ENCODE measurements around the gene CASZ1.

Gene CASZ1, protein sequence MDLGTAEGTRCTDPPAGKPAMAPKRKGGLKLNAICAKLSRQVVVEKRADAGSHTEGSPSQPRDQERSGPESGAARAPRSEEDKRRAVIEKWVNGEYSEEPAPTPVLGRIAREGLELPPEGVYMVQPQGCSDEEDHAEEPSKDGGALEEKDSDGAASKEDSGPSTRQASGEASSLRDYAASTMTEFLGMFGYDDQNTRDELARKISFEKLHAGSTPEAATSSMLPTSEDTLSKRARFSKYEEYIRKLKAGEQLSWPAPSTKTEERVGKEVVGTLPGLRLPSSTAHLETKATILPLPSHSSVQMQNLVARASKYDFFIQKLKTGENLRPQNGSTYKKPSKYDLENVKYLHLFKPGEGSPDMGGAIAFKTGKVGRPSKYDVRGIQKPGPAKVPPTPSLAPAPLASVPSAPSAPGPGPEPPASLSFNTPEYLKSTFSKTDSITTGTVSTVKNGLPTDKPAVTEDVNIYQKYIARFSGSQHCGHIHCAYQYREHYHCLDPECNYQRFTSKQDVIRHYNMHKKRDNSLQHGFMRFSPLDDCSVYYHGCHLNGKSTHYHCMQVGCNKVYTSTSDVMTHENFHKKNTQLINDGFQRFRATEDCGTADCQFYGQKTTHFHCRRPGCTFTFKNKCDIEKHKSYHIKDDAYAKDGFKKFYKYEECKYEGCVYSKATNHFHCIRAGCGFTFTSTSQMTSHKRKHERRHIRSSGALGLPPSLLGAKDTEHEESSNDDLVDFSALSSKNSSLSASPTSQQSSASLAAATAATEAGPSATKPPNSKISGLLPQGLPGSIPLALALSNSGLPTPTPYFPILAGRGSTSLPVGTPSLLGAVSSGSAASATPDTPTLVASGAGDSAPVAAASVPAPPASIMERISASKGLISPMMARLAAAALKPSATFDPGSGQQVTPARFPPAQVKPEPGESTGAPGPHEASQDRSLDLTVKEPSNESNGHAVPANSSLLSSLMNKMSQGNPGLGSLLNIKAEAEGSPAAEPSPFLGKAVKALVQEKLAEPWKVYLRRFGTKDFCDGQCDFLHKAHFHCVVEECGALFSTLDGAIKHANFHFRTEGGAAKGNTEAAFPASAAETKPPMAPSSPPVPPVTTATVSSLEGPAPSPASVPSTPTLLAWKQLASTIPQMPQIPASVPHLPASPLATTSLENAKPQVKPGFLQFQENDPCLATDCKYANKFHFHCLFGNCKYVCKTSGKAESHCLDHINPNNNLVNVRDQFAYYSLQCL (N-terminal part only)

DNA sequence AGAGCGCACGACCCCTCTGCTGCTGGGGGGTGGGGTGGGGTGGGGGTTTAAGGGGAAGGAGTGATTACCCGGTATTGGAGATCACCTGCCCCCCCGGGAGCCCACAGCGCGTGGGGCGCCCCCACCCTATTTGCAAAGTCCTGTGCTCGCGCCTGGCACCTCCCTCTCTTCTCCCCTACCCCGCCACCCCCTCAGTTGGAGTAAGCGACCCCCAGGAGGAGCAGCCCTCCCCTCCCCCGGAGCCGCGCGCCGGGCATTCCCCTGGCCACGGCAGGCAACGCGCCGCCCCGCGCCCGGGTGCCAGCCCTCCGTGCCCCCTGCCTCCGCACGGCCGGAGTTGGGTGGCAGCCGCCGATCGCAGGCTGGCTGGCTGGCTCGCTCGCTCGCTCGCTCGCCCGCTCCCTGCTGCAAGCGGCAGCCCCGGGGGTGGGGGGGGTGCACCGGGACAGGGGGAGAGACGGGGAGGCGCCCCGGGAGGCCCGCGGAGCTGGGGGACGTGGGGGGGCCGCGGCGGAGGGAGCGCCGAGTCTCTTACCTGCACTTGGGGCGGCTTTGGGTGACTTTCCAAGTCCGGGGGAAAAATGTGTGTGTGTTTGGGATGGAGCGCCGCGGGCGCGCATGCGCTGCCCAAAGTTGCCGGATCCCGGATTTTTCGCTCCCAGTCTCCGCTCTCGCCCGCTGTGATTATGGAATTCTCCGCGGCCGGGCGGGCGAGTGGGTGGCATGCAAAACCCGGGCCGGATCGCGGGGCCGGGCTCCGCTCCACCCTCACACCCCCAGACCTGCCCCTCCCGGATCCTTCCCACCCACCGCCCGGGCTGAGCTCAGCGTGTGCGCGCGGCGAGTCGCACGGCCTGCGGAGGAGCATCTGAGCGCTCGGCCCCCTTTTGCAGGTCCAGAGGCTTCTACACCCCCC is at the start of gene CASZ1:
Gene CASZ1, minus strand, starts transcription at position 618 of the 916 bp plus-strand sequence. CDS start 102,757 bp downstream, outside the sequence.
- Histone ChIP-seq H3K27ac (ENCODE audit: low read length) (no peak within 1 kb of the TSS), H3K4me1 (ENCODE audit: insufficient read depth, low read length) (peaks cover 15% of the 10 kb centered on the region), H3K9ac (ENCODE audit: low read depth, low read length) (no peak within 1 kb of the TSS), H3K4me3 (ENCODE audit: low read length) (peak within 1 kb of the TSS; percentile 69; the same call in 1 of the 2 replicates), H3K27me3 (ENCODE audit: insufficient read depth, low read length) (peaks cover 71% of the 10 kb centered on the region), H3K9me3 (ENCODE audit: insufficient read depth, low read depth, low read length) (no peaks in the 10 kb centered on the region), H3K36me3 (ENCODE audit: insufficient read depth, low read depth, low read length) (no peaks in the 10 kb centered on the region)

DNA sequence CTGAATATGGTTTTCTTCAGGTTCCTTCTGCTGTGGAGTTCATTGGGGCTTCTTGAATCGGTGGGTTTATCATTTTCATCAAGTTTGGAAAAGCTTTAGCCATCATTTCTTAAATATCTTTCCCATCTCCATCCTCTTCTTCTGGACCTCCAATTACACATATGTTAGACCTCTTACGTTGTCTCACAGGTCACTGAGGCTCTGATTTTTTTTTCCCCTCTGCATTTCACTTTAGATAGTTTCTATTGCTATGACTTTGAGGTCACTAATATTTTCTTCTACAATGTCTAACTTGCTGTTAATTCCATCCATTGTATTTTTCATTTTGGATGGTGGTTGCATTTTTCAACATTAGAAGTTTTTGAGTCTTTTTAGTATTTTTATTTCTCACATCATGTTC is 47.3 kb upstream of the CASZ1 start:
- H3K27ac ChIP-seq (ENCODE audit: low read length), result no peak overlapping the region
- no peaks in the 10 kb centered on the region for H3K27me3 ChIP-seq (ENCODE audit: insufficient read depth, low read length)
- H3K4me3 ChIP-seq (ENCODE audit: low read length), result no peak overlapping the region
- H3K4me1 ChIP-seq (ENCODE audit: insufficient read depth, low read length), result no peaks in the 10 kb centered on the region; the same call in 1 of the 2 replicates
- H3K9ac ChIP-seq (ENCODE audit: low read depth, low read length), result no peak overlapping the region
- peaks cover 4% of the 10 kb centered on the region; the same call in 1 of the 2 replicates for H3K9me3 ChIP-seq (ENCODE audit: insufficient read depth, low read depth, low read length)
- no peaks in the 10 kb centered on the region for H3K36me3 ChIP-seq (ENCODE audit: insufficient read depth, low read depth, low read length)

DNA sequence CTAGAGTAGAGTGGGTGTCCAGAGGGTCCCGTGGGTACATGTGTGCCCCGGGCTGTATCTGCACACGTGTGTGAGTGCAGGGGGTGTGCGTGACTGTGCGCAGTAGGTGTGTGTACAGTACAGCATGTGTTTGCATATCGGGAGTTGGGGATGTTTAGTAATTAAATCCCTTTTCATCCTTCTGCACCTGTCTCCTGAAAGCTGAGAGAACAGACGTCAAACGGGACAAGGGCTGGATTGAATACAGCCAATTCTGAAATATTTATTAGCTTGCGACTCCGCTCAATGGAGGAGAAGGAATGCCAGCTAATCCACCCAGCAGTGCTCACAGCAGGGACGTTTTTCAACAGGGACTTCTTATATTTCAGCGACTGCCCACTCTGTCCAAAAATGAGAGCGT is 44.7 kb upstream of the CASZ1 start:
- no peak overlapping the region for H3K4me3 ChIP-seq (ENCODE audit: low read length)
- H3K9ac ChIP-seq (ENCODE audit: low read depth, low read length), result no peak overlapping the region
- no peak overlapping the region for H3K27ac ChIP-seq (ENCODE audit: low read length)
- peaks cover 1% of the 10 kb centered on the region; the same call in 1 of the 2 replicates for H3K4me1 ChIP-seq (ENCODE audit: insufficient read depth, low read length)
- H3K9me3 ChIP-seq (ENCODE audit: insufficient read depth, low read depth, low read length), result peaks cover 4% of the 10 kb centered on the region; the same call in 1 of the 2 replicates
- H3K27me3 ChIP-seq (ENCODE audit: insufficient read depth, low read length), result no peaks in the 10 kb centered on the region
- H3K36me3 ChIP-seq (ENCODE audit: insufficient read depth, low read depth, low read length), result no peaks in the 10 kb centered on the region

DNA sequence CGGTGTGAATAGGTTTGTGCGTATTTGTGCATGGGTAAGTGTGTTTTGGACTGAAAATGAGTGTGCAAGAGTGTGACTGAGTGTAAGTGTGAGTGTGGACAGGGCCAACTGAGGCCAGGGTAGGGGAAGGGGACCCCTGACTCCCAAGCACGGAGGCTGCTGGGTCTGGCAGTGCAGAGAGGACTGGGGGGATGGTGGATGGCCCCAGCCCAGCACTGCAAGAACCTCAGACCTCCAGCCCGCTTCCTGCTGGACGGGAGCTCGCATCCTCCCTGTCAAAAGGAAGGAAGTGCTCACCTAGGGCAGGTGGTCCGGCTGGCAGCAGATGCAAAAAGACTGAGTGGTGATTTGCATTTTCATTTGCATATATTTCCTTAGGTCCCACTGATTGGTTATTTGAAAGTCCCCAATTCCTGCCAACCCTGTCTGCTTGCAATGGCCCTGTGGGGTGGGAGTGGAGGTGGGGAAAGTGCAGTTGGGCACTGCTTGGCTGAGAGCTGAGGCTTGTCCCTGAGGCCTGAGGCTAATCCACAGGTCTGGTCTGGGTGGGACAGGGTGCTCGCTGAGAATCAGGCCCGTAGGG is 42.8 kb upstream of the CASZ1 start:
- peaks cover 12% of the 10 kb centered on the region for H3K27me3 ChIP-seq (ENCODE audit: insufficient read depth, low read length)
- H3K4me1 ChIP-seq (ENCODE audit: insufficient read depth, low read length), result peaks cover 3% of the 10 kb centered on the region; the same call in 1 of the 2 replicates
- H3K36me3 ChIP-seq (ENCODE audit: insufficient read depth, low read depth, low read length), result no peaks in the 10 kb centered on the region
- H3K9ac ChIP-seq (ENCODE audit: low read depth, low read length), result no peak overlapping the region
- peaks cover 4% of the 10 kb centered on the region; the same call in 1 of the 2 replicates for H3K9me3 ChIP-seq (ENCODE audit: insufficient read depth, low read depth, low read length)
- H3K4me3 ChIP-seq (ENCODE audit: low read length), result no peak overlapping the region
- H3K27ac ChIP-seq (ENCODE audit: low read length), result no peak overlapping the region

DNA sequence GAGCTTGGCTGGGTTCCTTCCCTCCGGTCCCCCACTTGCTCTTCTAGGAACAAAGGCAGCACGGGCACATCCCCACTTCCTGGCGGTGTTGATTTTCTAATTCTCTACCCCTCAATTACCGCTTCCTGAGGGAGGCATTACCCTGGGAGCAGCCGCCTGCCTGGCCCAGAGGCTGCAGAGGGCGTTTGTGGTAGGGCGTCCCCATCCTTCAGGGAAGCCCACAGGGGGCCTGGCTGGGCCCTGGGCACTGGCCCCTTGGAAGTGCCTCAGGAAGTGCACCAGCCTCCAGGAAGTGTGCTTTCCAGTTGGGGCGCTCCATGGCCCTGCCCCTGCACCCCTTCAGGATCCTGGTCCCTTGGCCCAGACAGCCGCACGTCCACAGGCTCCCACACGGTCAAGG is 42.1 kb upstream of the CASZ1 start:
- Histone ChIP-seq H3K27me3 (ENCODE audit: insufficient read depth, low read length) (peaks cover 15% of the 10 kb centered on the region), H3K9me3 (ENCODE audit: insufficient read depth, low read depth, low read length) (peaks cover 2% of the 10 kb centered on the region; the same call in 1 of the 2 replicates), H3K36me3 (ENCODE audit: insufficient read depth, low read depth, low read length) (no peaks in the 10 kb centered on the region), H3K9ac (ENCODE audit: low read depth, low read length) (no peak overlapping the region), H3K27ac (ENCODE audit: low read length) (no peak overlapping the region), H3K4me3 (ENCODE audit: low read length) (no peak overlapping the region), H3K4me1 (ENCODE audit: insufficient read depth, low read length) (peaks cover 3% of the 10 kb centered on the region; the same call in 1 of the 2 replicates)

GRCh38 chr1:10836726-10837125 is 40.3 kb upstream of the CASZ1 start:
- Histone ChIP-seq H3K4me3 (ENCODE audit: low read length) (no peak overlapping the region), H3K4me1 (ENCODE audit: insufficient read depth, low read length) (peaks cover 3% of the 10 kb centered on the region; the same call in 1 of the 2 replicates), H3K9ac (ENCODE audit: low read depth, low read length) (no peak overlapping the region), H3K9me3 (ENCODE audit: insufficient read depth, low read depth, low read length) (no peaks in the 10 kb centered on the region), H3K27me3 (ENCODE audit: insufficient read depth, low read length) (peaks cover 15% of the 10 kb centered on the region), H3K36me3 (ENCODE audit: insufficient read depth, low read depth, low read length) (no peaks in the 10 kb centered on the region), H3K27ac (ENCODE audit: low read length) (no peak overlapping the region)

DNA sequence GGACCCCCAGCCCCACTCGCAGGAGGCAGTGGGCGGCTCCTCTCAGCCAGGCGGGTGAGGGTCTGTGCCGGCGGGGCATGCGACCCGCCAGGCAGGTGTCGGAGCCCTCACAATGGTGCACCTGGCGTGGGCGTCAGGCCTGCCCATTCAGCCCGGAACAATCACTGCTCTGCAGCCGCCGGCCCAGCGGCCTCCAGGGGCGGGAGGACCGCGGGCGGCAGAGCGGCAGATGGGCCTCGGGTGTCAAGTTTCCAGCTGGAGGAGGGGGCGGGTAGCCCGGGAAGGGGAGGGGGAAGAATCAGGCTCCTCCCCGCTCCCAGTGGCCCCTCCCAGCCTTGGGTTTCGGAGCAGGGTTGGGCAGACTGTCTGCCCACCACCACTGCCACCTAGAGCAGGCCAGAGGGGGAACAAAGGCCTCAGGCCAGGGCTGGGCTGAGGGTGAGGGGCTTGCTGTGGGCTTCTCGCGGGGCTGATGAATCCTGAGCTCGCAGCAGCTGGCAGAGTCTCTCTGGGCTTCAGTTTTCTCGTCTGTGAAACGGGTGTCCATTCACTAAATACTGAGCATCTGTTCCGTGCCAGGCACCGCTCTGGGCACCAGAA is 39.5 kb upstream of the CASZ1 start:
- peaks cover 3% of the 10 kb centered on the region; the same call in 1 of the 2 replicates for H3K4me1 ChIP-seq (ENCODE audit: insufficient read depth, low read length)
- no peaks in the 10 kb centered on the region for H3K36me3 ChIP-seq (ENCODE audit: insufficient read depth, low read depth, low read length)
- H3K9ac ChIP-seq (ENCODE audit: low read depth, low read length), result no peak overlapping the region
- peaks cover 15% of the 10 kb centered on the region for H3K27me3 ChIP-seq (ENCODE audit: insufficient read depth, low read length)
- H3K27ac ChIP-seq (ENCODE audit: low read length), result no peak overlapping the region
- H3K9me3 ChIP-seq (ENCODE audit: insufficient read depth, low read depth, low read length), result no peaks in the 10 kb centered on the region
- peak overlapping the region; percentile 54; the same call in 1 of the 2 replicates for H3K4me3 ChIP-seq (ENCODE audit: low read length)

DNA sequence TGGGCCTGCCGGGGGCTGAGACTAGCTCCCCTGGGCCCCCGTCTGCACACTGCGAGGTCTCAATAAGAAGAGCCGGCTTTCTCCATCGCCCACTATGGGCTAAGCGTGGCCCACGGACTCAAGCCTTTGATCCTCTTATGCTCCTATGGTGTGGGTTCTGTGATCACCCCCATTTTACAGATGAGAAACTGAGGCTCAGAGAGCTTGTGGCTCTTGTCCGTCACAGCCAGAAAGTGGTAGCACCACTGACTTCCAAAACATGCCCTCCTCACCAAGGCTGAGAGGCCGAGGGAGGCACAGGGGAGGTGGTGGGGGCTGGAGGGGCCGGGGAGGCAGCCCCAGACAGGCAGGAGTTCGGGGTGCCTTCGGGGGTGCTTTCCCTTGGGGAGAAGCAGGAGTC is 39.0 kb upstream of the CASZ1 start:
- peaks cover 3% of the 10 kb centered on the region; the same call in 1 of the 2 replicates for H3K4me1 ChIP-seq (ENCODE audit: insufficient read depth, low read length)
- no peak overlapping the region for H3K27ac ChIP-seq (ENCODE audit: low read length)
- H3K9me3 ChIP-seq (ENCODE audit: insufficient read depth, low read depth, low read length), result no peaks in the 10 kb centered on the region
- peak overlapping the region; percentile 54; the same call in 1 of the 2 replicates for H3K4me3 ChIP-seq (ENCODE audit: low read length)
- no peaks in the 10 kb centered on the region for H3K36me3 ChIP-seq (ENCODE audit: insufficient read depth, low read depth, low read length)
- H3K27me3 ChIP-seq (ENCODE audit: insufficient read depth, low read length), result peaks cover 15% of the 10 kb centered on the region
- H3K9ac ChIP-seq (ENCODE audit: low read depth, low read length), result peak overlapping the region; percentile 53; the same call in 1 of the 2 replicates

DNA sequence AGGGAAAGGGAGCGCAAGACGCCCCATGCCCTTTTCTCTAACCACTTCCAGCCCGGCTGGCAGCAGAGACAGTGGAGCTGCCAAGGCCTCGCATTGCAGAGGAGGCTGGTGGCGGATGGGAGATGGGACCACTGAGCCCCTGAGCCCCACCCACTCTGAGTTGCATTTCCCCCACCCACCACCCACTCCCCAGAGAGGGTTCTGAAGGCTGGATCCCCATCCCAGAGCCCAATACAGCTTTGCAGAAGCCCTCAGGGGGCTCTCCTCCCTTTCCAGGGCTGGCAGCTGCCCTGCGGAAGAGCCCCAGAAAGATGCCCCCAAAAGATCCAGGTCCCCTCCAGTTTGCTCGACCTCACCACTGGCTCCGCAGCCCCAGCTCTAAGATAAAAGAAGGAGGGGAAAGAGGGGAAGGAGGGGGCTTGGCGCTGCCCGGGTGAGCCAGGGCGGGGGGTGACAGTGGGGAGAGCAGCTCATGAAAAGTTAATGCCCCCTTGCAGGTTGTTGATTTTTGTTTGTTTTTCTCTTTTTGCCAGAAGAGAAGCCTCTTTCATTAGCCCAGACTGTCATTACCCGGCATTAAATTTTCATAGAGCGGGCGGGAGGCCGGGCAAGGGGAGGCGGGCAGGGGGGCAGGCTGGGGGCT is 38.4 kb upstream of the CASZ1 start:
- H3K9ac ChIP-seq (ENCODE audit: low read depth, low read length), result peak overlapping the region; percentile 53; the same call in 1 of the 2 replicates
- no peak overlapping the region for H3K27ac ChIP-seq (ENCODE audit: low read length)
- H3K4me1 ChIP-seq (ENCODE audit: insufficient read depth, low read length), result peaks cover 3% of the 10 kb centered on the region; the same call in 1 of the 2 replicates
- peaks cover 15% of the 10 kb centered on the region for H3K27me3 ChIP-seq (ENCODE audit: insufficient read depth, low read length)
- peak overlapping the region; percentile 54; the same call in 1 of the 2 replicates for H3K4me3 ChIP-seq (ENCODE audit: low read length)
- H3K36me3 ChIP-seq (ENCODE audit: insufficient read depth, low read depth, low read length), result no peaks in the 10 kb centered on the region
- no peaks in the 10 kb centered on the region for H3K9me3 ChIP-seq (ENCODE audit: insufficient read depth, low read depth, low read length)

Measured in iPS-20b (cell line).